B cell (primary cell): ENCODE data around the gene AADAC.

Source experiments
- EZH2 ChIP-seq: IDR thresholded peaks from 2 replicates; pipeline ENCODE4 v1.6.1; 2012; ENCODE audit warnings: borderline replicate concordance, low read depth, mild to moderate bottlenecking, moderate library complexity, low read length; ENCODE audit not compliant: insufficient read depth, poor library complexity, severe bottlenecking
- TF ChIP-seq, protein P1 (sequence below): fragments of 200-600 bp; IDR thresholded peaks from one replicate; pipeline ENCODE4 v1.8.0; 2022; ENCODE audit warnings: antibody characterized with exemption, mild to moderate bottlenecking

DNA sequence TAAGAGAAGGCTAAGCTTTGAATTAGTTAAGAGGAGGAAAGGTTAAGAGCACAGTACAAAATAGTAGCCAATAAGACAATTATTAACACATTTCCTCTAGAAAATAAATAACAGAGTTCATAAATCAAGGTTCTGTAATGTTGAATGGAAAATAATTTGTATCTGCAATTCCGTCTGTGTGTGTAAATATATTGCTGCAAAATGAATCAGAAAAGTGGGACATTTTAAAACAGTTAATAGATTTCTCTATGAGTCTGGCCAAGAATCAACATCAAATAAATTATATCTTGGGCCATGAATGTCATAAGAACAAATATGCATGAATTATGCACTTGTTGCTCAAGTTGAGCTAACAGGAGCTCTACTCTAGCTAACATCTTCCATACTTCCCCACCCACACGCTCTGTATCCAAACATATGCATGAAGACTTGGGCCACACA, 45.3 kb downstream of the AADAC start:
- TF ChIP-seq, protein P1, sequence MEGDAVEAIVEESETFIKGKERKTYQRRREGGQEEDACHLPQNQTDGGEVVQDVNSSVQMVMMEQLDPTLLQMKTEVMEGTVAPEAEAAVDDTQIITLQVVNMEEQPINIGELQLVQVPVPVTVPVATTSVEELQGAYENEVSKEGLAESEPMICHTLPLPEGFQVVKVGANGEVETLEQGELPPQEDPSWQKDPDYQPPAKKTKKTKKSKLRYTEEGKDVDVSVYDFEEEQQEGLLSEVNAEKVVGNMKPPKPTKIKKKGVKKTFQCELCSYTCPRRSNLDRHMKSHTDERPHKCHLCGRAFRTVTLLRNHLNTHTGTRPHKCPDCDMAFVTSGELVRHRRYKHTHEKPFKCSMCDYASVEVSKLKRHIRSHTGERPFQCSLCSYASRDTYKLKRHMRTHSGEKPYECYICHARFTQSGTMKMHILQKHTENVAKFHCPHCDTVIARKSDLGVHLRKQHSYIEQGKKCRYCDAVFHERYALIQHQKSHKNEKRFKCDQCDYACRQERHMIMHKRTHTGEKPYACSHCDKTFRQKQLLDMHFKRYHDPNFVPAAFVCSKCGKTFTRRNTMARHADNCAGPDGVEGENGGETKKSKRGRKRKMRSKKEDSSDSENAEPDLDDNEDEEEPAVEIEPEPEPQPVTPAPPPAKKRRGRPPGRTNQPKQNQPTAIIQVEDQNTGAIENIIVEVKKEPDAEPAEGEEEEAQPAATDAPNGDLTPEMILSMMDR: no peak
- TF ChIP-seq EZH2: no peak
